Testis (tissue), 2 donors: ENCODE data around the gene BOLA3.

ENCODE experiments used
- POLR2A ChIP-seq: fragments of 450-650 bp; IDR thresholded peaks from one replicate; pipeline ENCODE4 v1.6.1; 2017; ENCODE audit warnings: antibody characterized with exemption, mild to moderate bottlenecking, moderate library complexity
- TF ChIP-seq, protein P1 (sequence below), 3 experiments: fragments of 450-650 bp in 2 of 3; fragments of 200-600 bp in 1 of 3; sonication (generic) in 1 of 3; IDR thresholded peaks; one replicate each; pipeline ENCODE4 v1.5.1; 2016 to 2019; ENCODE audit warnings: antibody characterized with exemption in 3 of 3, mild to moderate bottlenecking in 2 of 3, moderate library complexity in 1 of 3

DNA sequence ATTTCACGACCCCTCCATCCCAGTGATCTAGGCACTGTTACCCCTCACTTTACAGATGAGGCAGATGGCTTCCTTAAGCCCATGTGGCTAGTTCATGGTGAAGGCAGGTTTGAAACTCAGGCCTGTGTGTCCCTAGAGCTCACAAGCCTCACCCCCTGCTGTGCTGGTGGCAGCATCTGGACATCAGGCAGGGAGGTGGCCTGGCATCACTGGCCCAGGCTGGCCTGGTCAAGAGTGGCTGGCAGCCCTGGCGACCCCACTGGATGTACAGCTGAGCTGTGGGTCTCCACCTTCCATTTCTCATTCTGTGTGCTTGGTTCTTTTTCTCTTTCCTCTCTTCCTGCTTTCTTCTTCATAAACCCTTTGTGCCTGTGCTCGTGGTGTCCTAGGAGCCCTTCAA is 56.3 kb downstream of the BOLA3 start:
- TF ChIP-seq, protein P1, sequence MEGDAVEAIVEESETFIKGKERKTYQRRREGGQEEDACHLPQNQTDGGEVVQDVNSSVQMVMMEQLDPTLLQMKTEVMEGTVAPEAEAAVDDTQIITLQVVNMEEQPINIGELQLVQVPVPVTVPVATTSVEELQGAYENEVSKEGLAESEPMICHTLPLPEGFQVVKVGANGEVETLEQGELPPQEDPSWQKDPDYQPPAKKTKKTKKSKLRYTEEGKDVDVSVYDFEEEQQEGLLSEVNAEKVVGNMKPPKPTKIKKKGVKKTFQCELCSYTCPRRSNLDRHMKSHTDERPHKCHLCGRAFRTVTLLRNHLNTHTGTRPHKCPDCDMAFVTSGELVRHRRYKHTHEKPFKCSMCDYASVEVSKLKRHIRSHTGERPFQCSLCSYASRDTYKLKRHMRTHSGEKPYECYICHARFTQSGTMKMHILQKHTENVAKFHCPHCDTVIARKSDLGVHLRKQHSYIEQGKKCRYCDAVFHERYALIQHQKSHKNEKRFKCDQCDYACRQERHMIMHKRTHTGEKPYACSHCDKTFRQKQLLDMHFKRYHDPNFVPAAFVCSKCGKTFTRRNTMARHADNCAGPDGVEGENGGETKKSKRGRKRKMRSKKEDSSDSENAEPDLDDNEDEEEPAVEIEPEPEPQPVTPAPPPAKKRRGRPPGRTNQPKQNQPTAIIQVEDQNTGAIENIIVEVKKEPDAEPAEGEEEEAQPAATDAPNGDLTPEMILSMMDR (IDR thresholded peaks at IDR 0.05), result no peak
- no peak for TF ChIP-seq POLR2A
